ENCODE results near the gene TOPORS.
"Not testable (repeated sequence)": the region's sequence is repeated elsewhere in the genome, so short reads cannot be mapped to it uniquely, and the experiment has no call there.

Gene TOPORS

GRCh38 chr9:32551276-32552051, 922 bp downstream of the TOPORS start:
- Histone ChIP-seq H3K4me2 (ENCODE audit: low read length) (peak overlapping the region; percentile 94), H3K79me2 (ENCODE audit: control insufficient read depth, low read length) (peaks cover 90% of the 10 kb centered on the region), H3K9me3 (ENCODE audit: control insufficient read depth, insufficient read depth, low read length) (no peaks in the 10 kb centered on the region), H4K20me1 (ENCODE audit: control insufficient read depth, insufficient read depth, low read depth, low read length) (peaks cover 22% of the 10 kb centered on the region; the same call in 1 of the 2 replicates), H3F3A (ENCODE audit: control insufficient read depth, insufficient read depth) (peaks cover 11% of the 10 kb centered on the region), H3K36me3 (ENCODE audit: control insufficient read depth, low read length) (peaks cover 49% of the 10 kb centered on the region), H3K27me3 (ENCODE audit: control insufficient read depth, low read length) (no peaks in the 10 kb centered on the region), H3K4me3 (ENCODE audit: low read length) (peak overlapping the region; percentile 88), H3K9me2 (replicated peaks; ENCODE audit: control insufficient read depth, low read length) (no peaks in the 10 kb centered on the region), H3K27ac (ENCODE audit: low read depth, low read length) (peak overlapping the region; percentile 92), H3K4me1 (ENCODE audit: control insufficient read depth, low read length) (peaks cover 20% of the 10 kb centered on the region)
- TF ChIP-seq EZH2phosphoT487 (IDR thresholded peaks at IDR 0.05; ENCODE audit: borderline replicate concordance, low read length) (no peak), CTCF (IDR thresholded peaks at IDR 0.05; ENCODE audit: low read depth, low read length, poor library complexity, severe bottlenecking) (no peak)

GRCh38 chr9:32550562-32551275, 1.7 kb downstream of the TOPORS start:
- no peak for TF ChIP-seq EZH2phosphoT487 (IDR thresholded peaks at IDR 0.05; ENCODE audit: borderline replicate concordance, low read length)
- TF ChIP-seq CTCF (IDR thresholded peaks at IDR 0.05; ENCODE audit: low read depth, low read length, poor library complexity, severe bottlenecking) = peak; percentile 21
- Histone ChIP-seq H3K4me3 (ENCODE audit: low read length) (peak overlapping the region; percentile 88), H3K27me3 (ENCODE audit: control insufficient read depth, low read length) (no peaks in the 10 kb centered on the region), H4K20me1 (ENCODE audit: control insufficient read depth, insufficient read depth, low read depth, low read length) (peaks cover 27% of the 10 kb centered on the region), H3K36me3 (ENCODE audit: control insufficient read depth, low read length) (peaks cover 48% of the 10 kb centered on the region), H3K9me2 (replicated peaks; ENCODE audit: control insufficient read depth, low read length) (no peaks in the 10 kb centered on the region), H3F3A (ENCODE audit: control insufficient read depth, insufficient read depth) (peaks cover 11% of the 10 kb centered on the region), H3K9me3 (ENCODE audit: control insufficient read depth, insufficient read depth, low read length) (no peaks in the 10 kb centered on the region), H3K4me2 (ENCODE audit: low read length) (peak overlapping the region; percentile 94), H3K27ac (ENCODE audit: low read depth, low read length) (peak overlapping the region; percentile 92), H3K79me2 (ENCODE audit: control insufficient read depth, low read length) (peaks cover 91% of the 10 kb centered on the region), H3K4me1 (ENCODE audit: control insufficient read depth, low read length) (peaks cover 20% of the 10 kb centered on the region)

- Histone ChIP-seq H3K4me1 (ENCODE audit: control insufficient read depth, low read length) (peaks cover 20% of the 10 kb centered on the region), H4K20me1 (ENCODE audit: control insufficient read depth, insufficient read depth, low read depth, low read length) (peaks cover 27% of the 10 kb centered on the region)
Observed at GRCh38 chr9:32550150-32550561, 2.2 kb downstream of the TOPORS start.

GRCh38 chr9:32548213-32548612, 4.2 kb downstream of the TOPORS start:
- not testable (repeated sequence) for H3K27me3 ChIP-seq (ENCODE audit: control insufficient read depth, low read length); H3K4me2 ChIP-seq (ENCODE audit: low read length); H3K4me3 ChIP-seq (ENCODE audit: low read length); H3F3A ChIP-seq (ENCODE audit: control insufficient read depth, insufficient read depth); H3K9me3 ChIP-seq (ENCODE audit: control insufficient read depth, insufficient read depth, low read length); H3K9me2 ChIP-seq (replicated peaks; ENCODE audit: control insufficient read depth, low read length); H3K27ac ChIP-seq (ENCODE audit: low read depth, low read length)
- Histone ChIP-seq H3K79me2 (ENCODE audit: control insufficient read depth, low read length) (peaks cover 95% of the 10 kb centered on the region), H3K36me3 (ENCODE audit: control insufficient read depth, low read length) (peaks cover 58% of the 10 kb centered on the region), H4K20me1 (ENCODE audit: control insufficient read depth, insufficient read depth, low read depth, low read length) (peaks cover 39% of the 10 kb centered on the region), H3K4me1 (ENCODE audit: control insufficient read depth, low read length) (peaks cover 11% of the 10 kb centered on the region)

More at GRCh38 chr9:32550150-32550561, 2.2 kb downstream of the TOPORS start:
- Histone ChIP-seq H3K79me2 (ENCODE audit: control insufficient read depth, low read length) (peaks cover 93% of the 10 kb centered on the region), H3K4me2 (ENCODE audit: low read length) (peak overlapping the region; percentile 94), H3K27me3 (ENCODE audit: control insufficient read depth, low read length) (no peaks in the 10 kb centered on the region), H3K9me3 (ENCODE audit: control insufficient read depth, insufficient read depth, low read length) (no peaks in the 10 kb centered on the region), H3K9me2 (replicated peaks; ENCODE audit: control insufficient read depth, low read length) (no peaks in the 10 kb centered on the region), H3K27ac (ENCODE audit: low read depth, low read length) (0 out of 2 replicates have a peak overlapping the region, but pooled peaks have one; percentile 15), H3F3A (ENCODE audit: control insufficient read depth, insufficient read depth) (peaks cover 11% of the 10 kb centered on the region), H3K36me3 (ENCODE audit: control insufficient read depth, low read length) (peaks cover 47% of the 10 kb centered on the region), H3K4me3 (ENCODE audit: low read length) (peak overlapping the region; percentile 88)
- no peak for TF ChIP-seq EZH2phosphoT487 (IDR thresholded peaks at IDR 0.05; ENCODE audit: borderline replicate concordance, low read length)
- TF ChIP-seq CTCF (IDR thresholded peaks at IDR 0.05; ENCODE audit: low read depth, low read length, poor library complexity, severe bottlenecking) = no peak
